HCT116 (cell line): ENCODE data around the gene P2RX6. TPM values are rescaled to one million over a fixed set of nuclear protein-coding genes. Genes with fewer than 3 reads are reported as not detected.

Source experiments
- ATAC-seq: fragments of 200-7000 bp; cut with Tn5 transposase; 2 replicates; pipeline ENCODE4 v1.9.1; 2020; ENCODE audit warnings: mild to moderate bottlenecking, moderate library complexity
- BruUV-seq: library from RNA; stranded (reverse); fragments of 400-500 nt; replicated peaks from 2 replicates; lab custom pipeline; 2021; lab: Mats Ljungman, UMichigan
- CTCF ChIA-PET: fragments of 300-600 bp; sonication (Branson Sonifier 250); formaldehyde crosslinking; loops from one replicate; lab custom pipeline; 2021; ENCODE audit warnings: antibody characterized with exemption; lab: Charles Lee
- POLR2A ChIA-PET: fragments of 300-600, 350-600 bp; sonication (Branson Sonifier 250); formaldehyde crosslinking; loops from one replicate; lab custom pipeline; 2021; ENCODE audit warnings: antibody characterized with exemption; lab: Charles Lee
- RAD21 ChIA-PET, 2 experiments: fragments of 300-600 bp; sonication (Branson Sonifier 250); formaldehyde crosslinking; loops; one replicate each; lab custom pipeline; 2023; ENCODE audit warnings: low total read pairs in 2 of 2; ENCODE audit not compliant: uncharacterized antibody in 2 of 2, unreplicated experiment in 2 of 2, low non-redundant PET in 1 of 2; lab: Charles Lee
- DNase-seq: peaks from one replicate; pipeline ENCODE4 v3.0.0-alpha.2; 2010; ENCODE audit warnings: low read depth, low spot score
- H2AFZ ChIP-seq: fragments of 200-600 bp; shearing (Covaris generic), sonication (generic); 2 replicates; pipeline ENCODE4 v1.6.1; 2017; ENCODE audit warnings: low read depth, mixed run types, mixed read lengths, antibody characterized with exemption, low read length; ENCODE audit not compliant: poor library complexity, severe bottlenecking
- H3K27ac ChIP-seq: 2 replicates; pipeline ENCODE4 v1.5.1; 2012; ENCODE audit warnings: low read depth, low read length
- H3K27me3 ChIP-seq: fragments of 200-600 bp; sonication (generic); 2 replicates; pipeline ENCODE4 v1.6.1; 2016; ENCODE audit warnings: mixed run types, low read length, mixed read lengths; ENCODE audit not compliant: insufficient read depth
- H3K36me3 ChIP-seq, 2 experiments: fragments of 200-500 bp in 1 of 2; fragments of 200-600 bp in 1 of 2; sonication (Bioruptor generic) in 1 of 2; sonication (generic) in 1 of 2; 2 replicates each; pipeline versions ENCODE4 v1.5.1 to v1.6.1; 2014 to 2016; ENCODE audit warnings: low read length in 2 of 2, inconsistent platforms in 1 of 2, mixed read lengths in 1 of 2, mixed run types in 1 of 2; ENCODE audit not compliant: insufficient read depth in 2 of 2, control insufficient read depth in 1 of 2
- H3K4me1 ChIP-seq, 2 experiments: fragments of 200-600 bp in 1 of 2; sonication (generic) in 1 of 2; 2 replicates each; pipeline versions ENCODE4 v1.5.1 to v1.6.1; 2012 to 2017; ENCODE audit warnings: low read length in 2 of 2, inconsistent platforms in 1 of 2, mild to moderate bottlenecking in 1 of 2, mixed read lengths in 1 of 2, mixed run types in 1 of 2, moderate library complexity in 1 of 2; ENCODE audit not compliant: insufficient read depth in 2 of 2, control insufficient read depth in 1 of 2
- H3K4me2 ChIP-seq: fragments of 200-600 bp; sonication (generic); 2 replicates; pipeline ENCODE4 v1.6.1; 2017; ENCODE audit warnings: mixed run types, low read length, mixed read lengths
- H3K4me3 ChIP-seq, 2 experiments: fragments of 200-600 bp in 1 of 2; sonication (generic) in 1 of 2; replicated peaks in 1 of 2; 2 replicates each; pipeline ENCODE4 v1.5.1; 2011 to 2016; ENCODE audit warnings: low read length in 2 of 2, control low read depth in 1 of 2, low read depth in 1 of 2, mild to moderate bottlenecking in 1 of 2, mixed read lengths in 1 of 2, mixed run types in 1 of 2
- H3K79me2 ChIP-seq: fragments of 200-600 bp; sonication (generic); 2 replicates; pipeline ENCODE4 v1.6.1; 2017; ENCODE audit warnings: mild to moderate bottlenecking, mixed run types, low read length, moderate library complexity, mixed read lengths; ENCODE audit not compliant: insufficient read depth
- H3K9ac ChIP-seq: fragments of 200-600 bp; sonication (generic); 2 replicates; pipeline ENCODE4 v1.6.1; 2016; ENCODE audit warnings: low read length, mixed read lengths
- H3K9me2 ChIP-seq: fragments of 200-600 bp; sonication (generic), shearing (Covaris generic); 2 replicates; pipeline ENCODE4 v1.6.1; 2017; ENCODE audit warnings: mixed run types, mild to moderate bottlenecking, moderate library complexity; ENCODE audit not compliant: insufficient read depth
- H3K9me3 ChIP-seq, 2 experiments: fragments of 200-500 bp in 1 of 2; fragments of 200-600 bp in 1 of 2; sonication (Bioruptor generic) in 1 of 2; sonication (generic) in 1 of 2; 2 replicates each; pipeline ENCODE4 v1.6.1; 2014 to 2017; ENCODE audit warnings: low read length in 2 of 2, mixed read lengths in 2 of 2, inconsistent platforms in 1 of 2, low read depth in 1 of 2, mild to moderate bottlenecking in 1 of 2, mixed run types in 1 of 2, moderate library complexity in 1 of 2; ENCODE audit not compliant: control insufficient read depth in 1 of 2, insufficient read depth in 1 of 2
- H4K20me1 ChIP-seq: fragments of 200-600 bp; sonication (generic), shearing (Covaris generic); 2 replicates; pipeline ENCODE4 v1.6.1; 2017; ENCODE audit warnings: mixed run types, mild to moderate bottlenecking, moderate library complexity; ENCODE audit not compliant: insufficient read depth
- ATF3 ChIP-seq: IDR thresholded peaks from 2 replicates; pipeline ENCODE4 v1.6.1; 2012
- CEBPB ChIP-seq: IDR thresholded peaks from 2 replicates; pipeline ENCODE4 v1.6.1; 2012; ENCODE audit warnings: low read depth
- EGR1 ChIP-seq: IDR thresholded peaks from 2 replicates; pipeline ENCODE4 v1.6.1; 2012; ENCODE audit warnings: low read depth
- ELF1 ChIP-seq: IDR thresholded peaks from 2 replicates; pipeline ENCODE4 v1.6.1; 2012; ENCODE audit warnings: low read depth, borderline replicate concordance
- EZH2 ChIP-seq: fragments of 200-600 bp; sonication (generic); IDR thresholded peaks from 2 replicates; pipeline ENCODE4 v1.6.1; 2017; ENCODE audit warnings: antibody characterized with exemption, mixed run types
- EZH2phosphoT487 ChIP-seq: fragments of 200-600 bp; IDR thresholded peaks from 2 replicates; pipeline ENCODE4 v1.6.1; 2018; ENCODE audit warnings: antibody characterized with exemption, borderline replicate concordance
- FOSL1 ChIP-seq: IDR thresholded peaks from 2 replicates; pipeline ENCODE4 v1.6.1; 2012; ENCODE audit warnings: low read depth
- MAX ChIP-seq: IDR thresholded peaks from 2 replicates; pipeline ENCODE4 v1.6.1; 2012
- POLR2A ChIP-seq: IDR thresholded peaks from 2 replicates; pipeline ENCODE4 v1.7.0; 2011; ENCODE audit warnings: borderline replicate concordance; ENCODE audit not compliant: insufficient read depth, insufficient read length; ENCODE audit errors: extremely low read depth
- POLR2AphosphoS5 ChIP-seq: IDR thresholded peaks from 2 replicates; pipeline ENCODE4 v1.6.1; 2011; ENCODE audit warnings: mild to moderate bottlenecking, low read depth, low read length, moderate library complexity
- REST ChIP-seq: IDR thresholded peaks from 2 replicates; pipeline ENCODE4 v1.6.1; 2012; ENCODE audit warnings: low read depth
- SRF ChIP-seq: IDR thresholded peaks from 2 replicates; pipeline ENCODE4 v1.6.1; 2012; ENCODE audit warnings: low read depth
- TCF7L2 ChIP-seq: IDR thresholded peaks from 2 replicates; pipeline ENCODE4 v1.7.0; 2011; ENCODE audit warnings: borderline replicate concordance, inconsistent platforms; ENCODE audit not compliant: insufficient read depth, insufficient read length; ENCODE audit errors: extremely low read depth
- YY1 ChIP-seq: IDR thresholded peaks from 2 replicates; pipeline ENCODE4 v1.6.1; 2011; ENCODE audit warnings: low read length, low read depth, moderate library complexity, mild to moderate bottlenecking; ENCODE audit not compliant: insufficient replicate concordance; ENCODE audit errors: extremely low read depth
- ZFX ChIP-seq: fragments of 450-650 bp; IDR thresholded peaks from 2 replicates; pipeline ENCODE4 v1.6.1; 2017
- intact Hi-C: fragments of 100-400 bp; cut with micrococcal nuclease; formaldehyde crosslinking; loops from 2 replicates; pipeline ENCODE4 v1.10.0; 2022
- total RNA-seq: library from RNA; stranded (reverse); gene quantifications from one replicate; pipeline ENCODE4 v1.2.1, GENCODE V29; 2021; ENCODE audit not compliant: unreplicated experiment

Gene P2RX6
- total RNA-seq, 1 experiment from 2014 or later = 0.20 TPM

- Histone ChIP-seq H3K9me3 (no peaks in the 10 kb centered on the region), H3K4me1 (peaks cover 15 to 20% of the 10 kb centered on the region in 2 experiments), H3K79me2 (no peaks in the 10 kb centered on the region), H3K9ac (no peak overlapping the region), H4K20me1 (no peaks in the 10 kb centered on the region), H2AFZ (no peak overlapping the region), H3K27ac (no peak overlapping the region), H3K27me3 (no peaks in the 10 kb centered on the region), H3K4me3 (no peak overlapping the region), H3K9me2 (no peaks in the 10 kb centered on the region), H3K4me2 (peak overlapping the region; percentile 82; the same call in 1 of the 2 replicates), H3K36me3 (no peaks in the 10 kb centered on the region)
- ATAC-seq = no peak
- RAD21 ChIA-PET = no interaction called here
- no TSS peak for BruUV-seq
- intact Hi-C loops = no loop called here
- TF ChIP-seq EGR1 (no peak), FOSL1 (no peak), REST (no peak), TCF7L2 (no peak), YY1 (no peak), ATF3 (no peak), MAX (no peak), POLR2AphosphoS5 (no peak), SRF (no peak), ZFX (no peak), POLR2A (no peak), CEBPB (no peak), EZH2 (no peak), ELF1 (no peak), EZH2phosphoT487 (no peak)
- POLR2A ChIA-PET = no interaction called here
- no peak for DNase-seq
- CTCF ChIA-PET = no interaction called here
Observed at GRCh38 chr22:21012446-21013407, 2.2 kb upstream of the P2RX6 start.
